HG03159 (cell line): ENCODE measurements around the gene CD74.

Experiments used
- ATAC-seq: cut with Tn5 transposase; IDR thresholded peaks from one replicate; pipeline ENCODE4 v1.9.1; 2021; ENCODE audit warnings: mild to moderate bottlenecking, moderate library complexity; ENCODE audit not compliant: unreplicated experiment

CD74 gene

DNA sequence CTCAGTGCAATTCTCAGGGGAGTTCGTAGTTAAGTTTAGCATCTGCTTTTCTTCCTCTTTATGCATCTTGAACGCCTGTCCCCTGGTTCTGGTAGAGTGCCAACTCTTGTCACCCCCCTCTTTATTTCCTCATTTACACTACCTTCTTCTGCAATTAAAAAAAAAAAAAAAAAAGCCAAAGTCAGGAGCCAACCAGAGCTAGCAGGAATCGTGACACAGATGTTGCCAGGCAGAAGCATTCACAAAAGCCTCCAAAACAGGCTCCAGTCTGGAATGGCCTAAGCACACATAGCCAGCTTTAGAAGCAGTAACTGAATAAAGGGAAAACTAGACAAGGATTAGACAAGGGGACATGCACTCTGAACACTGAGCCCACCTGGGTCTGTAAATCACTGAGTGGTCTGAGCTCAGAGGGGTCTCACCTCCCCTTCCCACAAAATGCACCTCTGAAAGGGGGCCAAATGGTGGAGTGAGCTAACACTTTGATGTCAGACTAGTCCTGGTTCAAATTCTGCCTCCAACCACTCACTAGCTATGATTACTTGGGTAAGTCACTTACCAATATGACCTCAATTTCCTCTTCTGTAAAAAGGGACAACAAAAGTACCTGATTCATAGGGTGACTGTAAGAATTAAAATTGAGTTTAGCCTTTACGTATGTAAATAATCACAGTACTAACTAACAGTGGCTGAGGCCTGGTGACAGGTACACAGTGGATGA is 2.0 kb downstream of the CD74 start:
- ATAC-seq, result peak; percentile 16

DNA sequence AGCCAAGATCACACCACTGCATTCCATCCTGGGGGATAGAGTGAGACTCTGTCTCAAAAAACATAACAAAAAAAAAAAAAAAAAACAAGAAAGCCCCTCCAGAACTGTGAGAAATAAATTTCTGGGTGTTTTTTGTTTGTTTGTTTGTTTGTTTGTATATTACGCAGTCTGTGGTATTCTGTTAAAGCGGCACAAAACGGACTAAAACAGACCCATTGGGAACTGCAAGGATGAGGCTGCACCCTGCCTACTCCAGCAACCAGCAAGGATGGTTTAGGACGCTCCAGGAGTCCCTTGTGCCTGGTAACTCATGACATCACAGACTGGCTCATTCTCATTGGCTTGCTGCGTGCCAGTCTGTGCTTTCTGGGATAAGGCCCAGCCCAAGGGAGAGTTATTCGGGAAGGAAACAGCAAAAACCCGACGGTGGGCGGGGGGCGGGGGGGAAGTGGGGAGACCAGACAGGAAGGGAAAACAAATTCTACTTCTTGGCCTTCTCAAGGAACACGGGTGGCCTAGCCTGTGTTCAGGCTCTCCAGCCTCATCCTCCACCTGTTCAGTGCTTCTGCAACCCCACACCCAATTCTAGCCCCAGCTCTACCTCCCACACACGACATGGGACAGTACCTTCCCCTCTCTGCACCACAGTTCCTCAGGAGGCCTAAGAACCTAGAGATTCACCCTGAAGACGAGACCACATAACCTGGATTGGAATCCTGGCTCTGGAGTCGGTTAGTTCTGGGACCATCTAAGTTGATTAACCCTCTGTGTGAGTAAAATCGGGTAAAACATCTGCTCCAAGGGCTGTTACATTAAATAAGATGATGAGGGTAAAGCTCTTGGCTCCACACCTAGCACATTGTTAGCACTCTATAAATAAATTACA is 2.8 kb downstream of the CD74 start:
- ATAC-seq, result no peak

DNA sequence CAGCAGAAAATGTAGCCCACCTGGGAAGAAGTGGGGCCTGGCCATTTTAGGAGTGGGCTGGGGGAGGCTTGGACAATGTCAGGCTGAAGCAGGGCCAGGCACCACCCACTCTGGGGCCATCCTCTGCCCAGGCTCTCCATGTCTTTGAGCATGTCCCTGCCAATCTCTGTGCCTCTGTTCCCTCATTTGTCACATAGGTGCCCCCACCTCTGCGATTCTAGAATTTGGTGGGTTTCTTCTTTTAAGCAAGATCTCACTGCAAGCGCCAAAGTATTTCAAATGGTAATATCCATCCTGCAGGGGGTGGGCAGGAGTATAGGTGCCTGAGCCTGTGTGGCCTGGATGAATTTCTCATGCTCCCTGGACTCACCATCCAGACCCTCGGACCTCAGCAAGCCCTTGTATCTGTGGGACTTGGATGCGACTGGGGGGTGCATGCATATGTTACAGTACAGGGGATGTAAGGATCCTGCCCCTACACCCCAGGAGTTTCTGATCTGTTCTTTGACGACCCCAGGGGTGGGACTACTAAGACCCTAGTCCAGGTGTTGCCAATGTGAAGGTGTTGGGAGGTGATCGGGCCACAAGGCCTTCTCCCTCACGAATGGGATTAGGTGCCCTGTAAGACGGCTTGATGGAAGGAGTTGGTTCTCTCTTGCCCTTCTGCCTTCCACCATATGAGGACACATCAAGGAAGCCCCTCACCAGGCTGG is 4.3 kb downstream of the CD74 start:
- no peak for ATAC-seq

DNA sequence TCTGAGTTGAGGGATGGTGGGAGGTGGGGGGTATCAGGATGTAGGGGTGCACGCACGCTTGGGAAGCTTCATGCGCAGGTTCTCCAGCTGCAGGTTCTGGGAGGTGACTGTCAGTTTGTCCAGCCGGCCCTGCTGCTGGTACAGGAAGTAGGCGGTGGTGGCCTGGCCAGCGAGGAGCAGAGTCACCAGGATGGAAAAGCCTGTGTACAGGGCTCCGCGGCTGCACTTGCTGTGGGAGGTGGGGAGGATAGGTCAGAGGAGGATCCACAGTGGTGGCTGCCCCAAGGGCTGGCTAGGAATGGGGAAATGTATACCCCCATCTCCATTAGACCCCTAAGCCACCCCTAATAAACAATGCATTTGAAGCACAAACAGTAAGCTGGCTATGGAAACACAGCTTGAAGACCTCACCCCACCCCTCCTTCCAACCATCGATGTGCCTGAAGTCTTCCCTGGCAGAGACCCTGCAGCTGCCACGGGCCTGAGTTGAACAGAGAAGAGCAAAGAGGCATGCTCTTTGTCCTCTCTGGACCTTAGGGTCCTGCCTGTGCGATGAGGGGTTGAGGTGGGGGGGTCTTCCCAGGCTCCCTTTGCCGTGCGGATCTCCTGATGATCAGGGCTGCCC is 5.5 kb downstream of the CD74 start:
- no peak for ATAC-seq

DNA sequence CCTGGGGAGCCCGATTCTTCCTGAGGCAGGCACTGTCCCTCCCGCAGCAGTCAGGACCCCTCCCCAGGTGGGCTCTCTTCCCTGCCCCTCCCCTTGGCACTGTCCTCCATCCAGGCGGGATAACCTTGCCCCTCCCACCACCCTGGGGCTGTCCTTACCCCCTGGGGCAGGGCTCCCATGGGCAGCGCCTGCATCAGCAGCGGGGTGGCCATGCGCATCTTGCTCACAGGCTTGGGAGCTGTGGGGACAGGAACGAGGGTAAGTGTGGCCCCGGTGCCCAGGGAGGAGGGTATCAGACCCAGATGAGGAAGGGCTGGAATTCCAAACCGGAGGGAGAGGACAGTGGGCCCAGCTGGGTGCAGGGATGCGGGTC is 6.0 kb downstream of the CD74 start:
- no peak for ATAC-seq

DNA sequence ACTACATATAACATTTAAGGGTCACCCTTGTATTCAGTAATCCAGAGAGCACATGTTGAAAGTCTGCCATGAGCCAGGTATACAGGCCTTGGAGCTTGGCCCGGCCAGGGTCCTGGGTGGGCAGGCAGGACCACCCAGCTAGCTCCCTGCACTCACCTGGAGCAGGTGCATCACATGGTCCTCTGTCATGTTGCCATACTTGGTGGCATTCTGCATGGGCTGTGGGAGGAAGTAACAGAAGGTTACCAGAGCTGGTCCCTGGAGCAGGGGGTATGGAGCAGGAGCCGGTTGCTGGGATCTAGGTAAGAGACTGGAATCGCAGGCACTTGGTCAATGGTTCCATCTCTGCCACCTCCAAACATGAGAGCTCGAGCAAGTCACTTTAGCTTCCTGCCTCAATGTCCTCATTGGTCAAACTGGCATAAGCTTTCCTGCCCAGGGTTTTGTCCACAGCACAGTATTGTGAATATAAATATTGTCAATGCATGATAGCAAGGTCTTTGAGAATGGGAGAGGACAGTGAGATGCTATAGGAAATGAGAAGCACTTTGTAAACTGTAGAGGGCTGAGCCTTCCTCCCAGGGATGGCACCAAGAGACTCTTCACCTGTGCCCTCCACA is 6.5 kb downstream of the CD74 start:
- ATAC-seq, result no peak

DNA sequence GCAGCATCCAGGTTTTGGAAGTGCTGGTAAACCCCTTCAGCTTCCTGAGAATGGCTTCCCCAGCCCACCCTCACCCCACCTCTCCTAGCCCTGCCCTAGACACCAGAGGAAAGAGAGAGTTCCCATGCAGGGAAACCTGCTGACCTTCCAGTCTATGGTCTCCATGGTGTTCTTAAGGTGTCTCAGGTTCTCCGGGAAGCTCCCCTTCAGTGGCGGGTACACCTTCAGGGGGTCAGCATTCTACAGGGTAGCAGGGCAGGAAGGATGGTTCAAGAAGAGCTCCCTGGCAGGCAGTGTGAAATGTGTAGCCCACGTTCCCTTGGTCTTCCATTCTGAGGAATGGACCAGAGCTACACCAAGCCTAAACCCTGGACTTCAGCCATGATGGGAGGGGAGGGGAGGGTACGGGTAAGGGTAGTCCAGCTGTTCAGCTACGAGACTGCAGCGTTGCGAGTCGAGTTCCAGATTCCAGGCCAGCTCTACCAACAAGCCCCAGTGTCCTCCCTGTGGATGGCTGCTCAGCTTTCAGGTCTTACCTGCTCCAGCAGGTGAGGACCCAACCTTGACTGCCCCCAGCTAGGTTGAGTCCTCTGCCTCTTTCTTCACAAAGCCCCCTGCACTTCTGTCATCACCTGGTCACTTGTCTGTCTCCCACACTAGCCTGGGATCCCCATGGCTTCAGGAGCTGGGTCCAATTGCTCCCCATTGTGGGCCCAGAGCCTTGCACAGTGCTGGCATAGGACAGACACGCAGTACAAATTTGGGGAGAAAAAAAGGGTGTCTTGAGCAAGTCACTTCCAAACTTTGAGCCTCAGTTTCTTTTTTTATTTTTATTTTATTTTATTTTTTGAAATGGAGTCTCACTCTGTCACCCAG is 7.5 kb downstream of the CD74 start:
- no peak for ATAC-seq

DNA sequence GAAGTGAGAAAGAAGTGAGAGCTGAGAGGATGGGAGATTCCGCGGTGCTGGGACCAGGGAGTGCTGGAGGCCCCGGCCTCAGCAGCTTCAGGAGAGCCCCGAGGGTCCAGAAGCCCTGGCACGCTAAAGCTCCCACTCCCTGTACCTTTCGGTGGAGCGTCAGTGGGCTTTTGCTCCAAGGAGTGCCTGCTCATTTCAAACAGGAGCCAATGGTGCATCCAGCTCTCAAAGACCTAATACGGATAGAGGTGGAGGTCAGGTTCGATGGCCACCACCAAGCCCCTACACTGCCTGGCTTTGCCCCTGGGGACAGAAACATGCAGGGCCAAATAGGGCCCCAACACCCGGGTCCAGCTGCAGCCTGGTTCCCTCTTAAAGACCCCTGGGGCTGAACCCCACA is 8.2 kb downstream of the CD74 start:
- ATAC-seq, result no peak

DNA sequence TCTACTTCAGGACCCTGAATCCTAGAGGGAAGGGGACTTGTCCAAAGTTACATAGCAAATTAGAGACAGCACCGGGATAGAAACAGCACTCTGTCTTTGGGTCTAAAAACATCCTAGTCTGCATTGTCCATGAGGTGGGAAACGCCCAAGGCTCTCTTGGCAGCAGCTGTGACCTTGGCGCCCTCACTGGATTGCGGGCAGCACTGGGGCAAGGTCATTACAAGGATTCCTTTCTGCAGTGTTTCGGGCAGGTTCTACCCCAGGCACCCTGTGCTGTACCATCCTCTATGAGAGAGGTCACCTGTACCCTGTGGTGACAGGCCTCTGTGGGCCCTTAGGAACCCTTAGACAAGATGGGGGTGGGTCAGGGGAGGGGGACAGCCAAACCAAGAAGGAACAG is 8.6 kb downstream of the CD74 start:
- no peak for ATAC-seq

DNA sequence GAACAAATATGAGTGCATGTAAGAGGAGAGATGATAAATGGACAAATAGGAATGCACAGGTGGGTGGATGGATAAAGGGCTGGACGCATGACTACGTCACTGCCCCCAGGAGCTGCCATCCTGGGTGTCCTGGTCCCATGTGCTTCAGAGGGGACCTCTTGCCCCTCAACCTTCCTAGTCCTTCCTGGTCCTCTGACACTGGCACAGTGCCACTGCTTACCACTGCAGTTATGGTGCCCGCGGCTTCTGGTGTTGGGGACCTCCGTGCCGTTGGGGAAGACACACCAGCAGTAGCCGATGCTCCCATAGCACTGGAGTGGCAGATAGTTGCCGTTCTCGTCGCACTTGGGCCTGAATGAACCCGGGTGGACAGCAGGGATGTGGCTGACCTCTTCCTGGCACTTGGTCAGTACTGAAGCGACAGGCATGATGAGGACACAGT is 9.8 kb downstream of the CD74 start:
- no peak for ATAC-seq

DNA sequence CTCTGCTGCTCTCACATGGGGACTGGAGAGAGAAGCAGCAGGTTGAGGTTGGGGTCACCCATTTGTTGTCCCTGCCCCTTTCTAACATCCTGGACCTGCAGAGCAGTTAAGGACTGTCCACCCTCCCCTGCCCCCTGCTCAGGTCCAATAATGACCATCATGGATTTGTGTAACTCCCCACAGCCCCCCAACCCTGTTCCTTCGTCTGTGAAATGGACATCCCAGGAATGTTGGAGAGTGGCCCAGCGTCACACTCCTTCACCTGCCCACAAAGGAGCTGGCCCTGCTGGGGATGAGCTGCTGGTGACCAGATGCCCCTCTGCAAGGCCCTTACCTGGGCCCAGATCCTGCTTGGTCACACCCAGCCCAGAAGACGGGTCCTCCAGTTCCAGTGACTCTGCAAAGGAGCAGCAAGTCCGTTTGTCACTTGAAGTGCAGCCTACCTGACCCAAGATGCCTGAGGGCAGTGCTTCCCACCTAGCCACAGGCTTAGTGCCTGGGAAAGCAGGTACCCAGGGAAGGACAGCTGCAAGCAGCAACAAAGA is 10.4 kb downstream of the CD74 start:
- ATAC-seq, result no peak

DNA sequence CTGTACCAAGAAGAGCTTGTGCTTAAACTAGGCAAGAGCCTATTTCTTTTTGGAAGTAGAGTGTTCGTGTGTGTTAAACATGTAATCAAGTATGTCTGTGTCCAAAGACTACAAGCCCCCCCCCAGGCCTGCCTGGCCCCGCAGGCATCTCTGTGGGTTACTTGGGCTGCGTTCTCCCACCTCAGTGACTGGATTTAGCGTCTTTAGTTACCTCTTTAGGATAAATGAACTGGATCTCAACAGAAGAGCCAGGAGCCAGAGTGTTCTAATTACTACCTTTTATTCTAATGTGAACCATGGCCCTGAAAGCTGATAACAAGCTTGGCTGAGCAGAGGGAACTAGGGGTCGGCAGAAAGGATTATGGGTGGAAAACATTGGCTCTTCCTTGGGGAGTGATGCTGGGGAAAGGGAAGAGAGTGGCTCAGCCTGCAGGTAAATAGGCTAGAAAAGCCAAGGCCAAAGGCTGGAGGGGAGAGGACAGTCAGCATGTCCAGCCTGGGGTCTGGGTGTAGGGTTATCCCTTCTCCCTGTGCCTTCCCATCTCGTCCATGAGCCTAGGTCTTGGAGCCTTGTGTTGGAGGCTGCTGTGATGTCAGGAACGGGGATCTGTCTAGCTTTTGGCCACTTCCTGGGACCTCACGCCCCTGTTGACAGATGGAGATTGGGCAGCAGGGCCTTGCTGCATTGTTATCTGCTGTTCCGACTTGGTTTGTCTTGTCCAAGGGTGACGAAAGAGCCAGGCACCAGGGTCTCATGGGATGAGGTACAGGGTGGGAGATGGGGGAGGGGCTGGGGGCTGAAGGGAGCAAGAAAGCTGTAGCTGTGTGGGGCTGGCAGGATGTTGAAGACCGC is 11.1 kb downstream of the CD74 start:
- no peak for ATAC-seq

DNA sequence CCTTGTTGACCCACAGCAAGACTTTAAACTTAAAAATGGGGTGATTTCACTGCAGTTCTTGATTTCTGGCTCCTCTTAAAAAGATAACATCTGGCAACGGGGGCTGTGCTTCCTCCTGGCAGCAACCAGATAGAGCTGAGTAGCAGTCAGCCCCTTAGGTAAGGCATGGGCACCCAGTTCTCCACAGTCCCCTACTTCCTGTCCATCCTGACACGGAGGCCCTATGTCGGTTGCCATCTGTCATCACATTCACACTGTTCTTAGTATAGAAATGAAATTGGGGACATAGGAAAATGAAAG is 11.7 kb downstream of the CD74 start:
- no peak for ATAC-seq

DNA sequence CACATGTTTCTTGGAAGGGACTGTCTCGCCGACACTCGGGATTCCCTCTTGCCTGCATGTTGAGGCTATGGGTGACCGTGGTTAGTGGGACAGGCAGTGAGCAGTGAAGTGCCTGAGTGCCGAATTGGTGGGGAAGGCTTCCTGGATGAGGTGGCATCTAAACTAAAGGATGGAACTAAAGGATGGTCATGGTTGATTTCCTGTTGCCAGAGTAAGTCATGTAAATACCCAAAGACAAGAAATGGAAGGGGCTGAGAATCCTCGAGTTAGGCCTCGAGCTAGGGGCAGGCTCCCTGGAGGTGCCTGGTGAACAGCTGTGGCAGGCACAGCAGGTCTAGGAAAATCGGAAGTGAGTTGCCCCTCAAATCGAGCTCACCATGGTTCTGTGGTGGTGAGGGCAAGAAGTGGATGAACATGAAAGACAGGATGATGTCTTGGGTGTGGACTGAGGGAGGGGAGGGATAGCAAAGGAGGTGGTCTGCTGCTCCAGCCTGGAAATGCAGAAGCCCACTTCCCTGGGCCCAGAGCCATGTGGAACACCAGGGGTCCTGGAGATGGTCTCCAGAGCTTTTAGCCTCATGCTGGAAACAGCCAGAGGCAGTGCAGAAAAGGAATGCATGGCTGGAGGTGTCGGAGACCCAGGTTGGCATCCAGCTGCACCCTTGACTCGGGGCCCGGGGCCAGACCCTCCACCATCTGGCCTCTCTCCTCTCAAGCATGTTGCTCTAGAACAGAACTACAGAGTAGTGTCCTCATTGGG is 12.2 kb downstream of the CD74 start:
- ATAC-seq, result no peak

DNA sequence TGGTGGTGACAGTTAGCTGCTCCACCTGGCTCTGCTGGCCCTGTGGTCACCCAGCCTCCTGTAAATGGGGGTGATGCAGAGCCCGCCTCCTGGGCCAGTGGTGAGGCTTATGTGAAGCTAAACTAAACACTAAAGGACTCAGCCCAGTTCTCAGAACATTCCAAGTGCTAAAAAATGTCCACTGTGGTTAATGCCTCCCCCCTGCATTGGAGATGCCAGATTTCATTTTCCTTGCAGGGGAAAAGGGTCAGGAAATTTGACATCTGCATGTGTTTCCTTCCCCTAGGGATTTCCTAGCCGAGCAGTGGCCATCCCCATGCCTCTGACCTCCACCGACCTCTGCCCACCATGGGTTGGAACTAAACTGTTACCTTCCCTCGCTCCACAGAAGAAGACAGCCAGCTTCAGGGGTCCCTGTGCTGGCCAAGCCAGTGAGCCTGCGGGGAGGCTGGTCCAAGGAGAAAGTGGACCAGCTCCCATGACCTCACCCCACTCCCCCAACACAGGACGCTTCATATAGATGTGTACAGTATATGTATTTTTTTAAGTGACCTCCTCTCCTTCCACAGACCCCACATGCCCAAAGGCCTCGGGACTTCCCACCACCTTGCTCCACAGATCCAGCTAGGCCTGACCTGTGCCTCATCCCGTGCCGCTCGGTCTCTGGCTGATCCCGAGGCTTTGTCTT is 13.0 kb downstream of the CD74 start:
- no peak for ATAC-seq

DNA sequence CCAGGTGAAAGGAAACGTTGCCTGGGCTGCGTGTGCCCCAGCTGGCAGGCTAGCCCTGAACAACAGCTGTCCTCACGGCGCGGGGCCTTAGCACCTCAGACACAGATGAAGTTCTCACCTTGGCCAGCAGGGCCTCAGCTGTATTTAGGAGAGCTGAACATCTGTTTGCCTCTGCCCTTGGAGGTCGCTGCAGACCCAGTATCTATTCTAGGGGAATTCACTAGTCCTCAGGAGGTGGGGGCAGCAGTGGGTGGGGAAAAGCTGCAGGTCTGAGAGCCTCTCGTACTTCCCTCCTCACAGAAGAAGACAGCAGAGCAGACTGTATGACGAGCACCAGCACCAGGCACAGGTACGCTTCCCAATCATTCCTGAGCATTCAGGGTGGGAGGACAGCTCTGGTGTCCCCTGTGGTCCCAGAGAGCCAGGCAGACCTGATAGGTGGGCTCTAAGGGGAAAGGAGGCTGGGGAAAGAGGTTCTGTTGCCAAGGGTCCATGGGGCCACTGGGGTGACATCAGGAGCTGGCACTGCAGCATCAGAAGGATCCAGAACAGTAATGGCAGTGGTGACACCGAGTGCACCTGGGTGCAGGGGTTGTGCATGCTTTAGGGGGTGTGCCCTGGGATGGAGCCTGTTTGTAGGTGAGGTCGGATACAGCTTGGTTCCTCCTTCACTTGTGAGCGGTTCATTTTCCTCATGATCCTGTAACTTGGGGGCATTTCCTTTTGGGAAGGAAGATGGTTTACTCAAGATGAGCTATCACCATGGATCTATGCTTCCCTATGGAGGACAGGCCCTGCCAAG is 13.8 kb downstream of the CD74 start:
- ATAC-seq, result peak; percentile 60
